Measurements from ENCODE around the gene SSTR3.

SSTR3 gene

GRCh38 chr22:37245740-37246139, 33.5 kb upstream of the SSTR3 start:
- Mint-ChIP-seq H3K4me1 (peaks cover 42% of the 10 kb centered on the region), H3K9me3 (no peaks in the 10 kb centered on the region), H3K27ac (no peak overlapping the region), H3K27me3 (no peaks in the 10 kb centered on the region), H3K4me3 (no peak overlapping the region)
- DNase-seq (no peak), ATAC-seq (no peak)

DNA sequence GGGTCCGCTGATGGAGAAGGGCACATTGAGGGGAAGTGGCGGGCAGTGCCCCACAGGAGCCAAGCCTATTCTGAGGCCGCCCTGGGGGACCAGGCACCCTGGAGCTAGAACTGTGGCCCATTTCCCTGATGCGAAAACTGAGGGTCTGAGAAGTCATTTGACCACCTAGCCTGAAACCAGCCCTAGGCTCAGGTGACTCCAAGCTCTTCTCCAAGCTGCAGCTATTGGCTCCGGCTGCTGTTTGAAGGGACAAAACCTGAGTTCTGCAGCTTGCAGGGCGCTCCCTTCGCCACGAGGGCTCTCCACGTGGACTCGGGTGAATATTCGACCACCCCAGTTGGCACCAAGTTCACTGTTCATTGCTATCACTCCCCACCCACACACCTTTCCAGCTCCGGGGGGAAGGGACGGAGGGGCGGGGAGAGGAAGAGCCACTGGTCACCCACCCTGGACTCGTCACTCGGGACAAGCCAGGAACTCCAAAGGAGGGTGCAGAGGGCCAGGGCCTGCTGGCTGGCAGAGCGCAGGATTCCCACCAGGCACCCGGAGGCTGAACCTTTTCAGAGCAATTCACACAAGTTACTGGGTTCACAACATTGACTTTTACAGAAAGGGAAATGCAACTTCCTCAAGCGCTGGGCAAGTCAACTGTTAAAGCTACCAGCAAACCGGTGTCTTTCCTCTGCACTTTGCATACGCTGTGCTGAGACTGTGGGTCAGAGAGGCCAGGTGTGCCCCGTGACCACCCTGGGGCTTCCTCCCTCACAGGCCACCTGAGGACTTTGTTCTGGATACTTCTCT, 32.8 kb upstream of the SSTR3 start:
- H3K4me3 Mint-ChIP-seq, result peak overlapping the region; percentile 95 to 98
- peak overlapping the region; percentile 92 to 93 for H3K27ac Mint-ChIP-seq
- H3K9me3 Mint-ChIP-seq, result no peaks in the 10 kb centered on the region
- DNase-seq (no peak), ATAC-seq (no peak)
- no peaks in the 10 kb centered on the region for H3K27me3 Mint-ChIP-seq
- peaks cover 48% of the 10 kb centered on the region for H3K4me1 Mint-ChIP-seq

GRCh38 chr22:37244114-37244921, 32.0 kb upstream of the SSTR3 start, which contains the start of gene RAC2:
RAC2 (minus strand) TSS chr22:37244269; CDS start chr22:37244148, 121 bp downstream.
- Mint-ChIP-seq H3K4me1 (peaks cover 56% of the 10 kb centered on the region), H3K4me3 (peak within 1 kb of the TSS; percentile 95 to 98), H3K9me3 (no peaks in the 10 kb centered on the region), H3K27me3 (no peaks in the 10 kb centered on the region), H3K27ac (peak within 1 kb of the TSS; percentile 92 to 93)
- ATAC-seq, result peak; percentile 73
- peak; percentile 82 to 93 for DNase-seq

DNA sequence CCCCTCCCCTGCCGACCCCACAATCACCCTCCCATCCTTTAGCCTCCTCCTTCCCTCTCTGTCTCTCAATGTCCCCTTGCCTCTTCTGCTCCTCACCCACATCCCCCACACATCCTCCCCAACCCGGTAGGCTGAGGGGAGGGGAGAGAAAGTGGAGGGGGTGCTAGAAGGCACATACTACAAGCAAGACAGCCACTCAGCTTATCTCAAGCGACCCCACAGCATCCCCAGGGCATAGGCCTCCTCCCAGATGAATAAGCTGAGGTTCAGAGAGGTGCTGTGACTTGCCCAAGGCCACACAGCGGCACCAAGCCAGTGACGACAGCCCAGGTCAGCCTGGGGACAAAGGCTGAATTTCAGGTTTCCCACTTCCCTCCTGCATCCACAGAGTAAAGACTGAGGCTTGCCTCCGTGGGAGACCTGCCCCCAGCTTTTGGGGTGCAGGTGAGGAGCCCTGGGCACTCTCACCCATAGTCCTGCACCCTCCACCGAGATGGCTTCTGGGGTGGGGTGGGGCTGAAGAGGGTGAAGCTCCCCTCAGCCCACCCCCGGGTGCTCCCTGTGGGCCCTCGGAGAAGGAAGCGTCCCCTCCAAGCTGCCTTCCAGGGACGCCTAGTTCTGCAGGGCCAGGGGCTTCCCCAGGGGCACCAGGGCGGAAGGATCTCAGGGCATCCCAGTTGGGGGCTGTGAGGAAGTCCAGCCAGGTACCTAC, 31.3 kb upstream of the SSTR3 start:
- no peaks in the 10 kb centered on the region for H3K9me3 Mint-ChIP-seq
- H3K27ac Mint-ChIP-seq, result peak overlapping the region; percentile 92 to 93
- no peaks in the 10 kb centered on the region for H3K27me3 Mint-ChIP-seq
- peaks cover 61% of the 10 kb centered on the region for H3K4me1 Mint-ChIP-seq
- DNase-seq, result no peak
- peak; percentile 4 for ATAC-seq
- H3K4me3 Mint-ChIP-seq, result peak overlapping the region; percentile 95 to 98

GRCh38 chr22:37242395-37242918, 30.2 kb upstream of the SSTR3 start:
- Mint-ChIP-seq H3K4me3 (peak overlapping the region; percentile 95 to 98), H3K4me1 (peaks cover 65% of the 10 kb centered on the region), H3K27me3 (no peaks in the 10 kb centered on the region), H3K27ac (peak overlapping the region; percentile 88 to 92), H3K9me3 (no peaks in the 10 kb centered on the region)
- ATAC-seq (peak; percentile 82), DNase-seq (peak; percentile 86 to 95)

DNA sequence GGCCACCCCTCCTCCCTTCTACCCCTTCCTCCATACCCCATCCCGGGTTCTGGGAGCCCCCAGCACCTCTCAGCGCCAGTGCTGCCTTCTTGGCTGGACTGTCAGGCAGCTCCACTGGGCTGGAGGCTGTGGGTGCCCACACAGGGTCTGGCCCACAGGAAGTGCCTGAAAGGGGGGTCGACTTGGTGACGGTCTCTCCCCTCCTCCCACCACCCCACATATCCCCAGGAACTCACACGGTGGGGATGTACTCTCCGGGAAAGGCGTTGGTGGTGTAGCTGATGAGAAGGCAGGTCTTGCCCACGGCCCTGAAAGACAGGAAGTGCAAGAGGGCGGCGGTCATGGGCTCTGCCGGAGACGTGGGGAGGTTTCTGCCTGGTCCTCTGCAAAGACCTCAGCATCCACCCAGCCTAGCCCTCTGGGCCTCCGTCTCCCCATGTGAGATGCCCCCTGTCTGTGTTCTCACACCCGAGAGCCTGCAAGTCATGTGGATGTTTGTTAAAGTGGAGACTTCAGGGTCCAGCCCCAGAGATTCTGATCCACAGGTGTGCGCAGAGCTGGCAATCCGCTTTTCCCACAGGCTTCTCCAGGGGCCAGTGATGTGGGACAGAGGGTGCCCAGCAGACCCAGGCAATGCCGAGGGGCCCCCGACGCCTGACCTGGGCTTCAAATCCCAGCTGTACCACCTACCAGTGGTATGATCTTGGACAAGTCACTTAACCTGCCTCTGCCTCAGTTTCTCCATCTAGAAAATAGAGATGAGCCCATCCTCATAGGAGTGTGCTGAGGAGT, 29.3 kb upstream of the SSTR3 start:
- no peaks in the 10 kb centered on the region for H3K9me3 Mint-ChIP-seq
- H3K27me3 Mint-ChIP-seq, result no peaks in the 10 kb centered on the region
- H3K4me3 Mint-ChIP-seq, result peak overlapping the region; percentile 95 to 98
- no peak for ATAC-seq
- peak overlapping the region; percentile 88 to 92 for H3K27ac Mint-ChIP-seq
- H3K4me1 Mint-ChIP-seq, result peaks cover 74% of the 10 kb centered on the region
- peak; percentile 45 to 65 for DNase-seq

DNA sequence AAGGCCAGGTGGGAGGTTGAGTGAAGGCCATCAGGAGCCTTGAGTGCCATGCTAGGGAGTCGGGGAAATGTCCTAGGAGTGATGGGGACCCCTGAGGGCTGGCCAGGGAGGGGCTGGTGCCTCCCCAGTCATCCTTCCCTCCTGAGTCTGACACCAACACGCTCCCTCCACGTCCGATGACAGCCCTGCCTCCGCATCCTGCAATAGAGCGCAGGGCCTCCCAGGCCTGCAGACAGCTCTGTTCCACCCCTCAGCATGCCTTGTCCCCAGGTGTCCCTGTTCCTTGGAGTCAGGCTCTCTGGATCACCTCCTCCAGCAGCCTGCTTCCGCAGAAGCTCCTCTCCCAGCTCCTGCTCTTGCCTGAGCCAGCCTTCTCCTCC, 28.7 kb upstream of the SSTR3 start:
- Mint-ChIP-seq H3K27ac (peak overlapping the region; percentile 69 to 88), H3K9me3 (no peaks in the 10 kb centered on the region), H3K4me3 (peak overlapping the region; percentile 95 to 98), H3K4me1 (peaks cover 80% of the 10 kb centered on the region), H3K27me3 (no peaks in the 10 kb centered on the region)
- ATAC-seq (no peak), DNase-seq (no peak)

DNA sequence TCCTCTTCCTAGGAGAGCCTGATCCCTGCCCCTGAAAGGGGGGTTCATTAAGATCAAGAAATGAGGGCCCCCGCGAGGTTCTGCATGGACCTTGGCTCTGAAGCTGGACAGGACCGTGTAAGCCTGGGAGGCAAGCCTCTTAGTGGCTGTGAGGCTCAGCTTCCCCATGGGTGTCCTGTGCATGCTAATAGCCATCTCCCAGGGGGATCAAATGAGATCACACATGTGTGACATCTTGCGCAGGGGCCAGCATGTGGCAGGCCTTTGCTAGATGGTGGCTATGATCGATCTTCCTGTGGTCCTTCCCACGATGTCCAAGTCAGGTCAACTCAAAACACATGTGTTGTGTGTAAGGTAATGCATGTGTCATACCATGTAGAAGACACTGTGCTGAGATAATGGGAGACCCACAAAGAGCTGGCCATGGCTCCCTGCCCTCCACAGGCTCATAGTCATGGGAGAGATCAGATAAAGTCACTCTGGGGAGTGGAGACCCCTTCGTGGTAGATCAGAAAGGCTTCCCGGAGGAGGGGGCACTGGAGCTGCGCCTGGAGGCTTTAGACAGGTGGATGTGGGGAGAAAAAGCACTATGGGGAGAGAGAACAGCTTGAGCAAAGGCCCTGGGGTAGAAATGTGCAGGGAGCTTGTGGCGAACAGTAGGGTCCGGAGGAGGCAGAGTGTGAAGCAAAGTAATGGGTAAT, 28.1 kb upstream of the SSTR3 start:
- DNase-seq (no peak), ATAC-seq (no peak)
- H3K9me3 Mint-ChIP-seq, result no peaks in the 10 kb centered on the region
- H3K4me1 Mint-ChIP-seq, result peaks cover 85% of the 10 kb centered on the region
- H3K27me3 Mint-ChIP-seq, result no peaks in the 10 kb centered on the region
- peak overlapping the region in 1 of 2 donors; percentile 36 for H3K27ac Mint-ChIP-seq
- peak overlapping the region; percentile 95 to 98 for H3K4me3 Mint-ChIP-seq

DNA sequence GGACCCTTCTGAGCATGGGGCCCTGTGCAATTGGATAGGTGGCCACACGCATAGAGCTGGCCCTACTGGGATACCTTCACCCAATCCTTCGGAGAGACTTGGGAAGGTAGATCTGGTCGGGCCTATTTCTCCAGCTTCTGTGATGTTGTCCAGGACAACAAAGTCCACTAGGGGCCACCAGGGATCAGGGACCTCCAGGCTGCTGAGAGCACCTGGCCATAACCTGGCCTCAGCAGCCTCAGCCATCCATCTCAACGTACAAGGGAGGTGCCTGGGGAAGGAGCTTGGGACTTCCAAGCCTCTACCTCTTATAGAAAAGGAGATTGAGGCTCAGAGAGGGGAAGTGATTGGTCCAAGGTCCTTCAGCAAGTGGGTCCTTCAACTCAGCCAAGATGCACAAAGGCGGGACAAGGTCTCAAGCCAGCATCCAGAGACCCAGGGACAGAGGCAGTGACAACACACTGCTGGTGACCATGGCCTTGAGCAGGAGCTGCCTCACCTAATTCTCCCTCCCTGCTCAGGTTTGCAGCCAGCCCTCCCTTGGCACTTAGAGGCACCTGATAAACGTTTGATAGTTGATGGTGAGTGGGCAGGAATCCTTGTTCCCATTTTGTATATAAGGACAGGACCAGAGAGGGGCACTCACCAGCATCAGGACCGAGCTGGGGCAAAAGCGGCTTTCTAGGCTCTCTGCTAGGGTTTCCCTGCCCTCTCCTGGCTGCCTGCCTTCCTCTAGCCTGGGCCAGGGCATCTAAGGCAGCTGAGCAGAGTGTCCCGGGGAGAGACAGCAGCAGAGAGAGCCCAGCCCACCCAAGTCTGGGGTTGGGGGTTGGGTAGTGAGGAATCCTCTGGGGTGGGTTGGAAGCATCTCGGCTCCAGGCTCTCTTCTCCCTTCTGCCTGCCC, 27.3 kb upstream of the SSTR3 start:
- no peak for DNase-seq
- peaks cover 85% of the 10 kb centered on the region for H3K4me1 Mint-ChIP-seq
- no peaks in the 10 kb centered on the region for H3K27me3 Mint-ChIP-seq
- peak overlapping the region; percentile 23 to 82 for H3K27ac Mint-ChIP-seq
- ATAC-seq, result no peak
- peak overlapping the region; percentile 95 to 98 for H3K4me3 Mint-ChIP-seq
- no peaks in the 10 kb centered on the region for H3K9me3 Mint-ChIP-seq

DNA sequence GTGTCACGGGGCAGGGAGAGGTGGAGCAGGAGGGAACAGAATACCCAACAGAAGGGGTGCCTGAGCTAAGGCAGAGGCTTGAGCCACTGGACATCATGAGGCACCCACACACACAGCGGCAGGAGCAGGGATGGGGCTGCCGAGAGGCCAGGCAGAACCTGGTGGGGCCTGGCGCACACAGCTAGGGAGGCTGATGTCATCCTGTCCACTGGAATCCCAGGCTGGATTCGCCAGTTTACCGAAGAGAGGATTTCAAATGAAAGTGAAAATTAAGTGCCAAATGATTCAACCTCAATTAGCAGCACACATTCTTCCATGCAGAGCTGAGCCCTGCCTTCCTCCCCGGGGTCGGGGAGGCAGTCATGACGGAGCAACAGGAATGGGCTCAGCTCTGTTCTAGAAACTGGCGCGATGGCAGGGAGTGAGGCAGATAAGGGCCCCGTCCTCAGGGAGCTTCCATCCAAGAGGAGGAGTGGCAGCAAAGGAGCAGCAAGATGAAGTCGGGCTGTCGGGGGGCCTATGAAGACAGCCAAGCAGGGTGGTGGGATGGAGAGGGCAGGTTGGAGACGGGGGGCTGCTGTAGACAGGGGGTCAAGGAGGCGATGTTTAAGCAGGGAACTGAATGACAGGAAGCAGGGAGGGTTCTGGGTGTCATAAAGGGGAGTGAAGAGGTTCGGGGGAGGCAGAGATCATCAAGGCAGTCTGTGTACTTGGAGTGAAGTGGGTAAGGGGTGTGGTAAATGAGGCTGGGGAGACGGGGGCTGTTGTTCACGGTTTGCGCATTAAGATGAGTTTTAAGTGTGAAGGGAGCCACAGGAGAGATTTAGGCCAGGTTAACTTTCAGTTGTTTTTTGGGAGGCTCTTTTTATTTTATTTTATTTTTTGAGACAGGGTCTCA, 25.3 kb upstream of the SSTR3 start:
- H3K4me1 Mint-ChIP-seq, result peaks cover 99% of the 10 kb centered on the region
- ATAC-seq, result no peak
- H3K27ac Mint-ChIP-seq, result peak overlapping the region; percentile 93 to 96
- H3K4me3 Mint-ChIP-seq, result peak overlapping the region; percentile 75 to 98
- no peaks in the 10 kb centered on the region for H3K27me3 Mint-ChIP-seq
- no peak for DNase-seq
- no peaks in the 10 kb centered on the region for H3K9me3 Mint-ChIP-seq

DNA sequence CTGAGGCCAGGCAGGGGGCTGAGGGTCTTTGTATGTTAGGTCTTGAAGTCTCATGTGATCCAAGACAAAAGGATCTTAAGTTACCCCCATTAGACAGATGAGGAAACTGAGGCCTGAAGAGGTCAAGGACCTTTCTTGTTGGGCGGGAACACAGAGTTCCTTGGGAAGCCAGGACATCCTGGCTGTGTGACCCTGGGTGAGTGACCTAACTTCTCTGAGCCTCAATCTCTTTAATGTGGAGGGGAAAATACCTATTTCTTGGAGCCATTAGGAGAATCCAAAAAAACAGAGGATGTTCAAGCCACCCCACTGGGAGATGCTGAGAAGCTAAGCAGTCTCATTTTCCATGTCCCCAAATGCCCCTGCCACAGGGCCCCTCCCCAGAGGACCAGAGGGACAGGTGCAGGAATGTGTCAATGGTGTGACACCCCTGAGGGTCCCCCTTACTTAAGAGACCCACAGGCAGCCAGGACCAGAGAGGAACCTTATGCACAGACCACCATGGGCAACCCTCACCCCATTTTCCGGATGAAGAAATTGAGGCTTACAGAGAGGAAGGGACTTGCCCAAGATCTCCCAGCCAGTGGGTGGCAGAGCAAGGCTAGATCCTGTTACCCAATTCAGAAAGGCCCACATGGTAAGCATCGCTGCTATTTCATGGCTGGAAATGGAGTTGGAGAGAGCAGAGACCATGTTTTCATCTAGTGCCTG, 23.8 kb upstream of the SSTR3 start:
- Mint-ChIP-seq H3K9me3 (no peaks in the 10 kb centered on the region), H3K4me1 (peaks cover 100% of the 10 kb centered on the region), H3K27me3 (no peaks in the 10 kb centered on the region), H3K27ac (peak overlapping the region; percentile 89 to 96), H3K4me3 (peak overlapping the region; percentile 75 to 98)
- DNase-seq (no peak), ATAC-seq (no peak)

Data from stimulated activated naive CD8-positive, alpha-beta T cell treated with anti-CD3 and anti-CD28 coated beads, Interleukin-15, amount 100 ng/mL, for 72 hours (primary cell).